Suprapubic skin (tissue), 4 donors: ENCODE results near the gene ACER1.

Source experiments
- CTCF ChIP-seq, 2 donors: fragments of 200-600 bp in 1 of 2; fragments of 450-650 bp in 1 of 2; sonication (generic) in 1 of 2; IDR thresholded peaks; one replicate each; pipeline ENCODE4 v1.5.1; 2016 to 2019; ENCODE audit warnings: antibody characterized with exemption in 2 of 2, mild to moderate bottlenecking in 1 of 2, moderate library complexity in 1 of 2
- EP300 ChIP-seq: sonication (generic); formaldehyde crosslinking; IDR thresholded peaks from one replicate; pipeline ENCODE4 v1.6.1; 2017; ENCODE audit warnings: antibody characterized with exemption
- POLR2A ChIP-seq, 2 donors: fragments of 450-650 bp; IDR thresholded peaks; one replicate each; pipeline ENCODE4 v1.6.1; 2017; ENCODE audit warnings: antibody characterized with exemption in 2 of 2, mild to moderate bottlenecking in 2 of 2, moderate library complexity in 2 of 2
- POLR2AphosphoS5 ChIP-seq, 3 donors: sonication (generic); formaldehyde crosslinking; IDR thresholded peaks; one replicate each; pipeline ENCODE4 v1.6.1; 2017; ENCODE audit warnings: antibody characterized with exemption in 3 of 3

- TF ChIP-seq POLR2AphosphoS5 (IDR thresholded peaks at IDR 0.05) (no peak), CTCF (IDR thresholded peaks at IDR 0.05) (no peak), POLR2A (IDR thresholded peaks at IDR 0.05) (no peak), EP300 (no peak)
Observed at GRCh38 chr19:6324757-6325156, 8.7 kb downstream of the ACER1 start.
